GM18867 (cell line): ENCODE measurements around the gene EFS.

Experiments
- ATAC-seq: cut with Tn5 transposase; IDR thresholded peaks from one replicate; pipeline ENCODE4 v1.9.1; 2021; ENCODE audit warnings: mild to moderate bottlenecking, moderate library complexity; ENCODE audit not compliant: unreplicated experiment

Gene EFS

DNA sequence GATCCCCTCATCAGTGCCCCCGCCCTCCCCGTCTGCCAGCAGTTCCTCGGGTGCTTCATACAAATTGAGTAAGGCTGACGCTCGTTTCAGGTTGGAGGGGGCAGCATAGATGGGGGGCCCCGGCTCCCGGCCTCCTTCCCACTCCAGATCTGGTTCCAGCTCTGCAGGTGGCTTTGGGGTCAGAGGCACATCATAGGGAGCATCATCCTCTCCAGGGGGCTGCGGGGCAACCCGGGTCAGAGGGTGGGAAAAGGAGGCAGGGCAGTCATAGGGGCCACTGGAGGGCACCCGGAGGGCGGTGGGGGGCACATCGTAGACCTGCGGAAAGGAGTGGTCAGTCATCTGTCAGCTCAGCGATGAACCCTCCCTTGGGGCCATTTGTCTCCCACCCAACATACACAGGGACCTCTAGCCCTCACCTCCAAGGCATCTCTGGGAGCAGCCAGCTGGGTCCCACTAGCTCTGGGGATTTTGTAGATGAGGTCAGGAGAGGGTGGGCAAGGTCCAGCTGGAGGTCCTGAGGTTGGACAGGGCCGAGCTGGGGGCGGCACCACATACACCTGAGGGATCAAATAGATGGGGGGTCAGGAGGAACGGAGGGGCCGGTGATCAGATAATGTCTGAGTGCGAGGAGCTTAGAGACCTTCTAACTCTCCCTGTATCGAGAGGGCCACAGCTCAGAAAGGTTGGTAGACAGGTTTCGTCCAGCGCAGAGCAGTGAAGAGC is 5.1 kb downstream of the EFS start:
- ATAC-seq = no peak

DNA sequence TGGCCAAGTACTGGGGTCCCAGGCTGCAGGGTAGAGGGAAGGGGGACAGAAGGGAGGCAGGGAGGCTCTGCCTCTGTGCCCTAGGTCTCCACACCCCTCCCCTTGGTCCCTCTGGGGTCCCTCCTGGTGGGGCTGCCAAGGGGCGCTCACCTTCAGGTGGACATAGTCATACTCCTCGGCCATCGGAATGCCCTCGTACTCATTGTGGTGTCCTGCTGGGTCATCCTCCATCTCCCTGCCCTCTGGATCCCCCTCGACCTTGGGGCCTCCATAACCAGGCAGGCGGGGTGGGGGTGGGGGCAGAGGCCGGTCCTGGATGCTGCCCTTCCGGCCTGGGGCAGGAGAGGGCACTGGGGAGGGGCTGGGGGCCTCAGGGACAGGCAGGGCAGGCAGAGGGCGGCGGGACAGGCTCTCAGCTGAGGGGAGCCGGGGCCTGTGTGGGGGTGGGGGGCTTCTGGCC is 5.8 kb downstream of the EFS start:
- ATAC-seq = no peak

- ATAC-seq = no peak
Observed at GRCh38 chr14:23358553-23359166, 6.3 kb downstream of the EFS start.

- no peak for ATAC-seq
Observed at GRCh38 chr14:23358042-23358441, 6.9 kb downstream of the EFS start.

DNA sequence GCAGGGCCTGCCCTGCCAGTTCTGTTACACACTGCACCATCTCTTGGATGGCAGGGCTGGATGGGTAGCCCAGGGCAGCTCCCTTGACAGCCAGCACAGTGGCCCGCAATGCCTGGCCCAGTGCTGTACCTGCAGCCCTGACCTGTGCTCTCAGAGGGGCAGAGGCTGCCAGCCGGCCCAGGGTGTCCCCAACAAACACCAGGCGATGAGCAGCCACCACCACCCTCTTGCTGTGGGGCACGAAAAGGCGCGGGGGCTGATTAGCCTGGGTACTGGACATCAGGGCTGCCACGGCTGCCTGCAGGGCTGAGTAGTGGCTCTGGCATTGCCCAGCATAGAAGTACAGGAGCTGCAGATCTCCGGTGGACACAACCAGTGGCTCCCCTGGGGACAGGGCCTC is 7.7 kb downstream of the EFS start:
- no peak for ATAC-seq

GRCh38 chr14:23356662-23357061 is 8.3 kb downstream of the EFS start:
- ATAC-seq = no peak

DNA sequence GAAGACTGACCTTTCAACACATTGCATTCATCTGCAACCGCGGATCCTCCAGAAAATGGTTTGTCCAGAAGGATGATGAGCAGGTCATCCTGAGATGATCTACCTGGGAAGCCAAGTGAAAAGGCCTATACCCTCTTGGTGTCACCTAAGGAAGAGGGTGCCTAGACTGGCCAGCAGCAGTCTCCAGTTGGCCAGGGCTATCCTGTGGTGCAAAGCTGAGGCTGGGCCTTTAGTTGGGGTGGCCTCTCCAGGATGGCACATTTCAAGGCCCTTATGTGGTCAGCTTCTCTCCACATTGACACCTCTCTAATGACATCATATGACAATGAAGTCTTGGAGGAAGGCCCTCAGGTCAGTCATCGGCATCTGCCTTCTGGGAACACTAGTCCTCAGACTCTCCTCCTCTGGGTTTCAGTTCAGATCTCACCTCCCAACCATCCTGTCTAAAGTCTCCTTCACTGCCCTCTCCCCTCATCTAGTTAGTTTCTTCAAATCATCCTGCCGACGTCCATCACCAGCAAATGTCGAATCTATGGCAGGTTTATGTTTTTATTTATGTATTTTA is 9.0 kb downstream of the EFS start:
- no peak for ATAC-seq

DNA sequence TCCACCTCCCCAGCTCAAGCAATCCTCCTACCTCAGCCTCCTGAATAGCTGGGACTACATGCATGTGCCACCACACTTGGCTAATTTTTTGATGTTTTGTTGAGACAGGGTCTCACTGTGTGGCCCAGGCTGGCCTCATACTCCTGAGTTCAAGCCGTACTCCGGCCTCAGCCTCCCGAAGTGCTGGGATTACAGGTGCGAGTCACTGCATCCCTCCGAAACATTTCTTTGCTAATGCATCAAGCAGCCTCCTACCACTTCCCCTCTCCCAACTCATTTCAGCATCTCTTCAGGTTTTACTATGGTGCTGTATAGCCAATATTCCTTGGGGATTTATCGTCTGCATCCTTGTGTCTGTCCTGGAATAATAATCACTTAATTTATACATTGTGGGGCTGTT is 10.0 kb downstream of the EFS start:
- ATAC-seq = no peak

DNA sequence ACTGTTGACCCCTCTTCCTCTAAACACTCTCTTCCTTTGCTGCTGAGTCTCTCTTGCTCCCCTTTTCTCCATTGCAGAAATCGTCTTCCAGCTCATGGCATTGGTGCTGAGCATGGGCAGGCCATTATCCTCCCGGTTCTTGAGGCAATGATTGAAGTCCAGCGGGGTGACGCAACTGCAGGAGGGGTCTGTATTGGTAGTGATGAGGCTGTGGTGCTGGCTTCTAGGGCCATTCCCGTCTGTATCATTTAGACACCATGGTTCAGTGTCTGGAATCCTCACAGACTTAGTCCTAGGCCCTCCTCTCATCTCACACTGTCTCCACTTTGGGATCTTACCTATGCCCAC is 11.6 kb downstream of the EFS start:
- ATAC-seq = no peak

DNA sequence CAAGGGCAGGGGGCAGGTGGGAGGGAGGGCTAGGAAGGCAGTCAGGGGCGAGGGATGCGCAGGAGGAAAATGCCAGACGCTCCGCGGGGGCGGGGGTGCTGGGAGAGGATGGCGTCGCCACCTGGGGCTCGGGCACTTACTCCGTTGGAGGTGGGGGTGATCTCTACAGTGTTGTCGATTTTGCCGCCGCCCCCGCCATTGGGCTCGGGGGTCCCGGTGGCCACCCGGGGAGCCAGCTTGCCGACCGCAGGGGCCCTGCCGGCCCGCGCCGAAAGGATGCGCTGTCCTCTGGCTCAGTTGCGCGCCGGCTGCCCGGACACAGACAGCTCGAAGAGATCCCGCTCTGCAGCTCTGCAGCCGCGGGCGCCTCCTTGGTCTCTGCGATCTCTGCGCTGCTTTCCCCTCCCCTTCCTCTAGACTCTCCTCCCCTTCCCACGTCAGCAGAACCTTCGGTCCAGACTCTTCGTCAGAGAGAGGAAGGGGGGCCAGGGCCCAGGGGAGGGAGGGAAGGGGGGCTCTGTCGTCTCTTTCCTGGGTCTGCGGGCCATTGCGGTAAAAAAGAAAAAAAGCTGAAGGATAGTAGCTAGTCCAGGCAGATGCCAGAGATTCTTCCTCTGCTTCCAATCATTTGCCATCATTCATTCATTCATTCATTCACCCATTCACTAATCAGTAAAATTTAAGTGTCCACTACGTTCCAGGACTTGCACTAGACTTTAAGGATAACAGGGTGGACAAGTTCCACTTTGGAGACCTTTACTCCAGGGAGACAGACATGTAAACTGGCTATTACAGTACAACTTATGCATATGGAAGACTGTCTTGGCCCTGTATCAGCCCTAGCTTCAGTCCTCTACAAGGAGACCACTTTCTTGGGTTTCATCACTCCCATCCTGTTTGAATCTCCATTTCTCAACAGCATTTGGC is 12.2 kb downstream of the EFS start, which contains the start of gene SLC22A17:
Gene SLC22A17, minus strand, starts transcription at position 382 of the 927 bp plus-strand sequence.
- ATAC-seq = no peak

- ATAC-seq = no peak
Observed at GRCh38 chr14:23351681-23352505, 13.1 kb downstream of the EFS start.

- no peak for ATAC-seq
Observed at GRCh38 chr14:23349156-23349845, 15.7 kb downstream of the EFS start.

DNA sequence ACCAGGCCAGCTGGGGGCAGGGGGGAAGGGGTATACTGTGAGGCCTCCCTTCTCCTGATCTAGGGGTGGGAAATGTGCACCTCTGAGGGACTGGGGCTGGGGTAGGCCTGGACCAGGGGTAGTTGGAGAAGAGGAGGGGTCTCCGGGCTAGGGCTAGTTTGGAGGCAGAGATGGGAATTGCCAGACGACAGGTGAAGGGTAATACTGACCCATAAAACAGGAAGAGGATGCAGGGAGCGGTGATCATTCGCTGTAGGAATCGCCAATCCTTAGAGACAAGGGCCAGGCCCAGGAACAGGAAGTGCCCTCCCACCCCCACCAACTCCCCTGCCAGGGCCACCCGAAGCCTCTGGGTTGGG is 16.7 kb downstream of the EFS start:
- no peak for ATAC-seq

- no peak for ATAC-seq
Observed at GRCh38 chr14:23347406-23348296, 17.3 kb downstream of the EFS start.

- ATAC-seq = no peak
Observed at GRCh38 chr14:23346693-23347405, 18.1 kb downstream of the EFS start.

- ATAC-seq = no peak
Observed at GRCh38 chr14:23345987-23346692, 18.8 kb downstream of the EFS start.

- ATAC-seq = no peak
Observed at GRCh38 chr14:23344481-23344880, 20.5 kb downstream of the EFS start.
